HUDEP-2 (cell line): ENCODE results near the gene B4GALT1.
A peak's percentile ranks its signal among the peaks of the same experiment; 100 is the strongest.

Experiments used
- DNase-seq, 76 experiments: peaks; one replicate each; lab custom pipeline; 2025; ENCODE audit not compliant: unreplicated experiment in 76 of 76; lab: John Stamatoyannopoulos, UW

B4GALT1 gene, protein sequence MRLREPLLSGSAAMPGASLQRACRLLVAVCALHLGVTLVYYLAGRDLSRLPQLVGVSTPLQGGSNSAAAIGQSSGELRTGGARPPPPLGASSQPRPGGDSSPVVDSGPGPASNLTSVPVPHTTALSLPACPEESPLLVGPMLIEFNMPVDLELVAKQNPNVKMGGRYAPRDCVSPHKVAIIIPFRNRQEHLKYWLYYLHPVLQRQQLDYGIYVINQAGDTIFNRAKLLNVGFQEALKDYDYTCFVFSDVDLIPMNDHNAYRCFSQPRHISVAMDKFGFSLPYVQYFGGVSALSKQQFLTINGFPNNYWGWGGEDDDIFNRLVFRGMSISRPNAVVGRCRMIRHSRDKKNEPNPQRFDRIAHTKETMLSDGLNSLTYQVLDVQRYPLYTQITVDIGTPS

DNA sequence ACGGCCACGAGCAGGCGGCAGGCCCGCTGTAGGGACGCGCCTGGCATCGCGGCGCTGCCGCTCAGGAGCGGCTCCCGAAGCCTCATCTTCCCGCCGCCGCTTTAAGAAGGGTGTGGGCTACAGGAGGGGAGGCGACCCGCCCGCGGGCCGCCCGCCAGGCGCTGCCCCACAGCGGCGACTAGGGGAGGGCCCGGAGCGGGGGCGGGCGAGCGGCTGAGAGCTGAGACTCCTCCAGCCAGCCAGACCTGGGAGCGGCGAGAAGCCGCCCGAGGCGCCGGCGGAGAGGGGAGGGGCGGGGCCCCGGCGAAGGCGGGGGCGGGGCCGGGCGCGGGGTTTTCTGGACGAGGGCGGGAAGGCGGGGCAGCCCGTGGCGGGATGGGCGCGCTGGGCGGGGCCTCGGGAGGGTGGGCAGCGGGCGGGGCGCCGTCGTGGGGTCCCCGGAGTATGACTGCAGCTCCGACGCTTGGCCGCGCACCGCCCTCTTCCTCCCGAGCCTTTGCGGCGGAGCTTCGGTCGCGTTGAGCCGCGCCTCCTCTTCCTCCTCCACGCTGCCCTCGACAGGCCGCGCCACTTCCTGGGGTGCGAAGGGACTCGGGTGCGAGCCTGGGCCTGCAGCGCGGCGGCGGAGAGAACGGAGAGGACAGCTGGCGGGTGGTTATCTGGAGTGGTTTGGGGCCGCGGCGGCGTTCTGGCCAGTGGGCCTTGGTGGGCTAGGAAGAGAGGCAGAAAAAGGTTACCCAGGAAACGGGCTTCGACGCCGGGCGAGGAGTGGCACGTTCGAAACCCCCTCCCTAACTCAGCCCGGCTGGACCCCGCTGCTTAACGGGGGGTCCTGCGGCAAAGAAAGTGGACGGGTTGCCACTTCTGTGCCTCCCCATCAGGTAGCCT, at the start of gene B4GALT1:
TSS of gene B4GALT1 (minus strand) at position 253 of the 888 bp plus-strand sequence. CDS start at position 86, 167 bp downstream.
- peak in 75 of 76 experiments; percentile 25 to 98 (median 93) for DNase-seq

DNA sequence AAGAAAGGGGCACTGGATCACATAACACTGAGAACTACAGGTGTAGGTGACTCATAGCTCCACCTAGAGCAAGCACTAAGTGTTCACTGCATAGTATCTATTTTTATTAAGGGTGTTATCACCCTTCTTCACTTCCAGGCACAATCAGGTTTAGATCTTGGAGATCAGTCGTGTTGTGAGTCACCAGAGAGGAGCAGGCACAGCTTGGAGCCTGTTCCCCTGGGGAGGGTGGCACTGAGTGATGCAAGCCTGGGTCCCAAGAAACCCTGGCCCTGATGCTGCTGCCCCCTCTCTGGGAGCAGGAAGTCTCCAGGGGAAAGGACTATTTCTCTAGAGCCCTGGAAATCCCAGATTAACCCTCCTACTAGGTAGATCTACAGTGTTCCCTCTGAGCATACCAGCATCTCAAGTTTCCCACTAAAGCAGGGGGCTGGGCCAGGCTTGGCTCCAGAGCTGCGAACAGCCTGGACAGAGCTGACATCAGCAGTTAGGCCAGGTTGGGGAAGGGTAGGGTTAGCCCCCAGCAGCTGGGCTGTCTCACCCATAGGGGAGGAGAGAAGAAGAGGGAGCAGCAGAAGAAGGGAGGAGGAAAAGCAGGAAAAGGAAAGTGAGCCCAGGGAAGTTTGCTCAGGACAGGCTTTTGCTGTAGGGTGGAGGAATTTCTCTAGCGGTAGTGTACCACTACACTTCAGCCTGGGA, 44.7 kb upstream of the B4GALT1 start:
- DNase-seq = no peak

DNA sequence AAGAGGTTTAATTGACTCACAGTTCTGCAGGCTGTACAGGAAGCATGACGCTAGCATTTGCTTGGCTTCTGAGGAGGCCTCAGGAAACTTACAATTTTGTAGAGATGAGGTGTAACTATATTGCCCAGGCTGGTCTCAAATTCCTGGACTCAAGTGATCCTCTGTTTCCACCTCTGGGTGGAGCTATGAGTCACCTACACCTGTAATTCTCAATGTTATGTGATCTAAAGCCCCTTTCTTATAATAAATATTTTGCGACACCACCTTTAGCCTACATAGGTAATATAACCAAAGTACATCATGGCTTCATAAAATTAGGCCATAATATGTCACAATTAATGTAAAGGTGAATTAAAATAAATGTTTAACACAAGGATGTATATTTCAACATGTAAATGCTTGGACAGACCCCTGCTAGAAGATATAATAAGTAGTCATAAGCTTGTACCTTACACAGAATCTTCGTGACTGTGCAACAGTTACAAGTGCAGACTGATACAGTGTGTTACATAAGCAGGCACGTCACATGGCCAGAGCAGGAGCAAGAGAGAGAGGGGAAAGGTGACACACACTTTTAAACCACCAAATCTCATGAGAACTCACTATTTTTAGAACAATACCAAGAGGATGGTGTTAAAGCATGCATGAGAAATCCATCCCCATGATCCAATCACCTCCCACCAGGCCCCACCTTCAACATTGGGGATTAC, 43.0 kb upstream of the B4GALT1 start:
- DNase-seq = no peak

DNA sequence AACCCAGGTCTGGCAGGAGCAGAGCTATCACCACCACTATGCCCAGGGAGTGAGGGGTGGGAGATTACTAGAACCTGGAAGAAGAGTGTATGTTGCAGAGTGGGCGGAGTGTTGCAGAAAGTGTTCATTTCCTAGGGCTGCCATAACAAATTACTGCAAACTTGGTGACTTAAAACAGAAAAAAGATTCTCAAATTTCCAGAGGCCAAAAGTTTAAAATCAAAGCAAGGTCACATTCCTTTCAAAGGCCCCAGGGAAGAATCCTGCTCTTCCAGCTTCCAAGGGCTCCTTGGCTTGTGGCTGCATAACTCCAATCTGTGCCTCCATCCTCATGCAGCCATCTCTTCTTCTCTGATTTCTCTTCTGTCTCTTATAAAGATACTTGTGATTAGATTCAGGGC, 42.3 kb upstream of the B4GALT1 start:
- no peak for DNase-seq

DNA sequence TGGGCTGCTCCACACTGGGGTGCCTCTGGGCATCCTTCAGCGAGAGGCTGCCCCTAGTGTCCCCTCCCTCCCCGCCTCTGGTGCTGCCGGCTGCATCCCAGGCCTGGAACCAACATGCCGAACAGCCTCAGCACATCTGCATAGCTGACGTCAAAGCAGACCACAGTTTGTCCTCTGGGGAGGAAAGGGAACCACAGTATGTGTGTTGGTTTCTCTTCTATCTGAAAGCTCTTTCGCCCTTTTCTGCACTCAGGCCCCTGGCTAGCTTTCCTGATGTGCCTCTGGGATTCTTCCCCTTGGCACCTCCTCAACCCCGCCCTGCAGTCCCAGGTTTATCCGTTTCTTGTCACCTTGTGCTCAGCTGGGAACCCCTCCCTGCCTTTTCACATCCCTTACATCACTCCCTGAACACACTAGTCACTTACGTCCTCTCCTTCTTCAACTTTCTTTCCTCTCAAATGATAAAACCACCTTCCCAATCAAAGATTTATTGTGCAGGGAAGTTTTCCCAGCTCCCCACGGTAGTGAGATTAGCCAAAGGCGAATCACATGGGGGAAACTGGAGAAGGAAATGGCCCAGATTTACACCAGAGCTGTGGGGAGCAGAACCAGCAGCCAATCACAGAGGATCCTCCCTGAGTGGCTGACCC, 35.5 kb upstream of the B4GALT1 start:
- no peak for DNase-seq

DNA sequence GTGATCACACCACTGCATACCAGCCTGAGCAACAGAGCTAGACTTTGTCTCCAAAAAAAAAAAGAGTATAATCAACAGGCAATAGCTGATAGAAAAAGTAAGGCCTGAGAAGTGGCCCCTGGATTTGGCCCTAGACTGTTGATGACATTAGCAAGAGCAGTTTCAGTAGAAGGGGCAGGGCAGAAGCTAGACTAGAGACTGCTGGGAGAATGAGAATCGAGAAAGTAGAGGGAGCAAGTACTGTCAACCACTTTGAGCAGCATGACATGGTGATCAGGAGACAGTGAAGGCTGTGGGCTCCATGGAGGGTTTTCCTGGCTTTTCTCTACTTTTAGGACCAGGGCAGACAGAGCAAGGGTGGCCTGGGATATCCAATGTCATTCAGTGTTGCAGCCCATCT, 34.9 kb upstream of the B4GALT1 start:
- no peak for DNase-seq

DNA sequence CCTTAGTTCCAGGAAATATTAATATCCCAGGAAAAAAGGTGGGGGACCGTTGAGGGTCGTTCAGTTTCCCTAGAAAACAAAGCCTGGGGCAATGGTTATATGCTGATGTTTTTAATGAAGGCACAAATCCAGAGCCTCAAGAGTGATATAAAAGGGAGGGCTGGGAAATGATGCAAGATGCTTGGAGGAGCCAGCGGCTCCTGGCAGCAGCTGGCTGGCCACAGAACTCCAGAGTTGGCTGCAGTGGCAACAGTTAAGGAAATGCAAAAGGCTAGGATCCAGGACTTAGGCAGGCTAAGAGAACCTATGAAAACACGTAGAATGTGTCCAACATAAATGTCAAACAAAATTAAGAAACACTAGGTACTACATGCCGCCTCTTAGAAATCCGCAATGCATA, 31.0 kb upstream of the B4GALT1 start:
- DNase-seq = no peak

DNA sequence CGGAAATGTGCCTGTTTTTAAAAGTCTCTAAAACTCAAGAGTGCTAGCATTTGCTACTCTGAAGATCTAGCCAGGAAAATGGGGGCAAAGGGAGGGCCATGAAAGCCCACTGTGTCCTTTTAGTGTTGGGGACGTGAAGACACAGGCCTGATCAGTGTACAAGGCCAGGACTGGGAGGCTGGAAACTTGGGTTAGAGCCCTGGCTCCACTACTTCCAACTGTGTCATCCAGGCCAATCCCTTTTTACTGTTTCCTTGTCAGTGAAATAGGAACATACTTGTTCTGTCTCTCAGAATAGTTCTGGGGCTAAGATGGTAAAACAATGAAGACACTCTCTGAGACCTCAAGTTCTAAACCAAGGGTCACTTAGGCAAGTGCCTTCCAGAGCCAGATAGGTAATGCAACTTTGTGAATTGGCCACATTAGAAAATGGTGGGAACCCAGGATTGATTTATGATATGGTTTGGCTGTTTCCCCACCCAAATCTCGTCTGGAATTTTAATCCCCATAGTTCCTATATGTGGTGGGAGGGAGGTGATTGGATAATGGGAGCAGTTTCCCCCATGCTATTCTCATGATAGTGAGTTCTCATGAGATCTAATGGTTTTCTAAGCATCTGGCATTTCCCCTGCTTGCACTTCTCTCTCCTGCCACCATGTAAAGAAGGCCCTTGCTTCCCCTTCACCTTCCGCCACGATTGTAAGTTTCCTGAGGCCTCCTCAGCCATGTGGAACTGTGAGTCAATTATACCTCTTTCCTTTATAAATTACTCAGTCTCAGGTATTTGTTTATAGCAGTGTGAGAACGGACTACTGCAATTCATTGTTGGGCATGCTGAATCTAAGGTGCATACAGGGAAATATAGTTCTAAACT, 30.4 kb upstream of the B4GALT1 start:
- no peak for DNase-seq

DNA sequence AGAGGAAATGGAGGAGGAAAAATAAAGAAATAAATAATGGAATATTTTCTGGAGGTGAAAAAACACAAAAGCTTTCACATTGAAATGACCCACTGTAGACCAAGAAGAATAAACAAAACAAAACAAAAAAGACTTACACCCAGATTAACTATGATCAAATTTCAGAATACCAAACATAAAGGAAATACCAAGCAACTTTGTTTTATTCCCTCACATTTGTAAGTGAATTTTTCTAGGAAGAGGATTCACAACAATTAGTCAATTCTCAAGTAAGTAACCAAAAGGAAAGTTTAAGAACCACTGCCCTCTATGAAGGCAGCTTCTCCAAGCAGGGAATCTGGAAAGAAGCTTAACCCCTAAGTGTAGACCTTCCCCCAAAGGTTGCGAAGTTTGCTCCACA, 29.6 kb upstream of the B4GALT1 start:
- DNase-seq = no peak

DNA sequence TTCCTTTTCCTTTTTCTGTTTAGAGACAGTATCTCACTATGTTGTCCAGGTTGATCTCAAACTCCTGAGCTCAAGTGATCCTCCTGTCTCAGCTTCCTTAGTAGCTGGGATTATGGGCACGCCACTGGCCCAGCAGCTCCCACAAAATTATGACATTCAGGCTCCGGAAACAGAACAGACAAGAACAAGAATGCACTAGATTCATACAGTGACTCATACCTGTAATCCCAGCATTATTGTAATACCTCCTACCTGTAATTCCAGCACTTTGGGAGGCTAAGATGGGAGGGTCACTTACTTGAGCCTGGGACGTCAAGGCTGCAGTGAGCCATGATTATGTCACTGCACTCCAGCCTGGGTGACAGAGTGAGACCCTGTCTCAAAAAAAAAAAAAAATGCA, 26.7 kb upstream of the B4GALT1 start:
- DNase-seq = no peak

DNA sequence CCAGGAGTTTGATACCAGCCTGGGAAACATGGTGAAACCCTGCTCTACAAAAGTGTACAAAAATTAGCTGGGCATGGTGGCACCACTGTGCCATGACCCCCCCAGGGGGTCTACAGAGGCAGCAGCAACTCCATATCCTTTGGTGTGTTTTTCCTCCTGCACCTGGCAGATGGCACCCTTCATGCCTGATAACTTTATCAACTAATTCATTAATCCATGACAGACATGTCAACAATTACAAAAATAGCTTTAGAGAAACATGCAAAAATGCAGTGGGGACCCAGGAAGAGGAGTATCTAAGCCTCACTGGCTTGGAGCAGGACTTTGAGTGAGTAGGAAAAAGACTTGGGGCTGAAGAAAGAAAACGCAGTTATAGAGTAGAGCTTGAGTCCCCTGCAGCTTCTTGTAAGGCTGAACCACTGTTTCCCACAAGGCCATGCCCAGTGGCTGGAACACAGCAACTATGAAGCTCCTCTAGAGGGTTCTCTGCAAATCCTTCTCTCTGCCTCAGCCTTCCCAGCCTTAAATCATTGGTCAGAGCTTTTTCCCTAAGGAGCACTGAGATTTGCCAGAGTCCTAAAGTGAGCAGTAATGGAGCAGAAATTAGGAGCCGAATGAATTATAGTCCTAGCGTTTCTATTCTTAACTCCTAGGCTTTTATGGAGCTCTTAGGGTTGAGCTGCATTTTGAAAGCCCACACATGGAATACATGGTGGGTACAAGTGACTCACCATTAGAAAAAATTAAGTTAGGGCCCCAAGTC, 25.5 kb upstream of the B4GALT1 start:
- DNase-seq = no peak

DNA sequence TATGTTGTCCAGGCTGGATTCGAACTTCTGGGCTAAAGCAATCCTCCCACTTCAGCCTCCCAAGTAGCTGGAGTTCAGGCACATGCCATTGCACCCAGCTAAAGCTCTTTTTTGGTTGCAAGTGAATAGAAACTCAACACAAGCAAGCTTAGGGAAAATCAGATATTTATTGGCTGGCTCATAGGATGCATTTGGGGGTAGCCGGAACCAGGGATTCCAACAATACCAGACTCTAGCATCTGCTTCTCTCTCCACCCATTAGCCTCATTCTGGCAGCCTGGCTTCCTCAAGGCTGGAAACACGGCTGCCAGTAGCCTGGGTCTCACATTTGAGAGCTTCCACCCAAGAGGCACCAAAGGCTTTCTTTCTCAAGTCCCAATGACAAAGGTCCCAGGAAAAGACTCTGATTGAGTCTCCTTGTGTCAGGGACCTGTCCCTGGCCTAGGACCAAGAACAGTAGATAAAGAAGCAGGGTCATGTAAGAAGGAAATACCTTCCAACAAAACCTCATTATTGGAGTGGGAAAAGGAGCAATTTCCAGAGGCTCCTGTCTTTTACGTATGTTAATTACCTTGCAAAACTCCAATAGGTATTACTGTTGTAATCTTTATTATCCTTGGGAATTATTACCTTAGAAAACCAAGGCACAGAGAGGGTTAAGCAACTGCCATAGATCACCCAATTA, 23.0 kb upstream of the B4GALT1 start:
- no peak for DNase-seq

DNA sequence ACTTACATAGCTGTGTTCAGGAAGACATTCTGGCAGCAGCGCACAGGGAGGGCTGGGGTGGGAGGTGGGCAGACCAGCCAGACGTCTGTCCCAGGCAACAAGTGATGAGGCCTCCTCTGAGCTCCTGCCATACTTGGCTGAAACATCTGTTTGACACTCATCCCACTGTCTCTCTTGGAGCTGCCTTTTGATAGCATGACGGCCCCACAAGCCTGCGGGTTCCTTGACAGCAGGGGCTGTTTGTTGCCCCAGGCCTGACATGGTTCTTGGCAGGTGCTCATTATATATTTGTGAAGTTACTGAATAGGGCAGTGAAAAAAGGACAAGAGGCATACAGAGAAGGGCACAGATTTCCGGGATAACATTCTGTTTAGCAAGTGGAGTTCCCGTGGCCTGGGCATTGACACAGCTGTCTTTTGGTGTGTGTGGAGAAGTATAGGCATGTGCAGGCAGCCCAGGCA, 22.2 kb upstream of the B4GALT1 start:
- DNase-seq = no peak

DNA sequence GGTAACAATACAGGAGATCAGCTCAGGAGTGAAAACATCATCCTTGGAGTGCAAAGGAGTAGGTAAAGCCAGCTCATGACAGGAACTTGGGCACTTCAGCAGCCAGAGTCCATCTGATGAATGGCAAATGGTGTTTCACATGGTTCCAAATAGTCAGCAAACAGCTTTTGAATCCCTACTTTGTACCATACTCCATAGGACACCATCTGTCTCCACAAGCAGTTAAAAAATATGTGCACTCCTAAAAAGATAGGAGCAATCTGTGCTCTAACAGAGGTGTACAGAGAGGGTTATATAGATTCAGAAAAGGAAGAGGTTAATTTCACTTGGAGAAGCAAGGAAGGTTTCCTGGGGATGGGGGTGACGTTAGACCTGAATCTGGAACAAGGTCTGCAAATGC, 21.6 kb upstream of the B4GALT1 start:
- DNase-seq = no peak

DNA sequence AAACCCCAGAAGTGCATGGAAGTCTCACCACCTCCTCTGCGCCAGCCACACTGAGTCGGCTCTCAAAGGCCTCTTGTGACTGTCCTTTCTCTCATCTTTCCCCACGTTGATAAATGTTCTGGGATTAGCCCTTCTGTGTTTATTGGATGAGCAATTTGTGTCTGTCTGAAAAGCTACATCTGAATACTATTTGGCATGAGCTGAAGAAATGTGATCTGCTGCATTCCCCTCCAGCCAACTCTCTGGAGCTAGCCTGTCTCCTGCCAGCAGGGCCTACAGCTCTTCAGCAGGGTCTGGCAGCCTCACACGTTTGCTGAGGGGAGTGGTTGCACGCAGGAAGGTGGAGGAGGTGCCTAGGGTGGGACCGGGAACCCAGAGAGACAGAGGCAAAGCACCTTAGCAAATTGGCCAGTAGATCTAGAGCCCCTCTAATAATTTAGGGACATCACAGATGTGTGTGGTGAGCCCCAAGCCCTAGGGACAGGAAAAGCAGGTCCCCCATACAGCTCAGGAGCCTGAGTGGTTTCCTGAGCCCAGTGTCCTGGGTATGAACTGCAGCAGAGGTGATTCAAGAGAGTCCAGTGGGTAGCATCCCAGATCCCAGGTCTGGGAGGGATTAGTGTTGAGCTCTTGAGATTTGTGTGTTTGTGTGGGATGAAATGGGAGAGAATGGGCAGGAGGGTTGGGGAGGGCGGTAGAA, 20.5 kb upstream of the B4GALT1 start:
- DNase-seq = no peak

DNA sequence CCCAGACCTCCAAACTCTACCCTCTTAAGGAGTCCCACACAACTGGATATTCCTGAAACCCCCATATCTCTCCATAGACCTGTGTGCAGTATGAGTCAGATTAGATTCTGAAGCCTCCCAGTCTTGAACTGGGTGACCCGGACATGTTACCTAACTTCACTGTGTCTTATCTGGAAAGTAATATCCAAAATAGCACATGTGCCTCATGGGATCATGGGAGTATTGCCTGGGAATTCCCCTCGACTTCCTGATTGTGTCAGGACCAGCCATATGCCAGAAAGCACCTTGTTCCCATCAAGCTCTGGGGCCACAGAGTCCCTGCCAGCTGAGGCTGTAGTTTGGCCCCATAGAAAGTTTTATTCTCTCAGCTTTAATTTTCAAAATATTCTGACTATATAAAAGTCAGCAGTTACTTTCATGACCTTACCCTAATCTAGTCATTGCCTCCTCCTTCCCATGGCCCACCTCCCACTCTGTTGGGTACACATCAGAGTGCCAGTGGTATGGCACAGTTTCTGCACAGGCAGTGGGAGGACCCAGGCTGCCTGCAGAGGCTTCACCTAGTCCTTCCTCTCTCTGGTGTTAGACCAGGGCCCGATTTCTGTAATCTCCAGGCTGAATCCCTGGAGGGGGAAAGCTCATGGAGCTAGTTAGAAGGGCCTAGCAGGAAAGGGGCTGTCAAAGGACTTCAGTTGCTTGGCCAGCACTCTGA, 19.5 kb upstream of the B4GALT1 start:
- DNase-seq = no peak

DNA sequence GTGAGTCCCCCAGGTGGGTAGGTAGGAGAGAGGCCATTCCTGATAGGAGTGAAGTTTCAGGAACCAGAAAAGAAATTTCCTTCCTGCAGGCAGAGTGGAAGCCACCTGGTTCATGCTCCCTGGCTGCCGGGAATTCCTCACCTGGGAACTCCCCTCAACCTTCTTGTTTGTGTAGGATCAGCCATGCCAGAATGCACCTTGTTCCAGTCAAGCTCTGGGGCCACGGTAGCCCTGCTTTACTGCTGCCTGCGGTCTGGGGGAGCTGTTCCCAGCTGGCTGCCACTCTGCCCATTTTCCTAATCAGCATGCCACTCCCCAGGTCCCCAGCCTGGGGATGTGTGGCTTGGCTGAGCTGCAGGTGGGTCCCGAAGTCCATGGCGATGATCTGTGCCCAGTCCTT, 18.7 kb upstream of the B4GALT1 start:
- no peak for DNase-seq
